ENCODE results near the gene MBP. TPM values are rescaled to one million over a fixed set of nuclear protein-coding genes. Genes with fewer than 3 reads are reported as not detected.
A peak's percentile ranks its signal among the peaks of the same experiment; 100 is the strongest.

The MBP gene
- total RNA-seq, 2 experiments from 2014 or later = 86.5 to 87.0 TPM

DNA sequence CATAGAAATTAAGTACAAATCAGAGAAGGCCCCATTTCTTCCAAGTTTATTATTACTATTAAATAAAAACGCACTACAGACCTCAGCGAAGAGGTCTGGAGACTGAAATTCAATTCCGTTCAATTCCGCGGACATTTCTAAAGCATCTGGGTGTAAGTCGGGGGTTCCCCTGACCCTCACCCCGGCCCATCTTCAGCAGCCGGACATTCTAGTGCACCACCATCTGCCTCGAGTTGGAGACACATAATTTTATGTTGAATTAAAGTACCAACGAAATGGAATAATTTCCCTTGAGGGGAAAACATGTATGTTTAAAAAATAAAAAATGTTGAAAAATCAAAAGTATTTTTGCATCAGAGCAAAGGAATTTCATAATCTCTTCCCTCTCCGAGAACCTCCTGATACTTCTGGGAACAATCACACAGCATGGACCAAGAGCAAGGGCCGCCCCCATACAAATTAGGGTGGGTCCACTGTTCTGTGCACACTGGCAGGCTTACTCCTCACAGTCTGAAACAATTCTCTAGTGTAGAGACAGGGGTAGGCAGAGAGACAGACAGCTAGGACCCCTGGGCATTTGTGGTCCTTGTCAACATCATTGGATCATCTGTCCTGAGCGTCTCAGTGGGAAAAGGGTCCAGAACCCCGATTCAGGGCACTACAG lies 29.3 kb downstream of the MBP start:
- POLR2A ChIA-PET = interaction anchor here (0.6 to 6.9 kb wide), 9 partner anchors 9 to 49 kb away, joined by 3 to 103 read pairs (median 4); partner anchors contain the start of gene MBP
- ATAC-seq (no peak), DNase-seq (no peak)
- CTCF ChIA-PET = interaction anchor here (0.7 to 2.9 kb wide), 4 partner anchors 21 to 108 kb away, joined by 3 to 22 read pairs (median 4); partner anchors contain the start of gene MBP
- Mint-ChIP-seq H3K4me1 (ENCODE audit: low read depth) (peaks cover 94% of the 10 kb centered on the region), H3K27ac (peak overlapping the region; percentile 96), H3K27me3 (ENCODE audit: low read depth) (no peaks in the 10 kb centered on the region), H3K36me3 (ENCODE audit: low read depth) (peaks cover 87% of the 10 kb centered on the region), H3K4me3 (peak overlapping the region; percentile 36), H3K9me3 (ENCODE audit: insufficient read depth) (peaks cover 13% of the 10 kb centered on the region)

DNA sequence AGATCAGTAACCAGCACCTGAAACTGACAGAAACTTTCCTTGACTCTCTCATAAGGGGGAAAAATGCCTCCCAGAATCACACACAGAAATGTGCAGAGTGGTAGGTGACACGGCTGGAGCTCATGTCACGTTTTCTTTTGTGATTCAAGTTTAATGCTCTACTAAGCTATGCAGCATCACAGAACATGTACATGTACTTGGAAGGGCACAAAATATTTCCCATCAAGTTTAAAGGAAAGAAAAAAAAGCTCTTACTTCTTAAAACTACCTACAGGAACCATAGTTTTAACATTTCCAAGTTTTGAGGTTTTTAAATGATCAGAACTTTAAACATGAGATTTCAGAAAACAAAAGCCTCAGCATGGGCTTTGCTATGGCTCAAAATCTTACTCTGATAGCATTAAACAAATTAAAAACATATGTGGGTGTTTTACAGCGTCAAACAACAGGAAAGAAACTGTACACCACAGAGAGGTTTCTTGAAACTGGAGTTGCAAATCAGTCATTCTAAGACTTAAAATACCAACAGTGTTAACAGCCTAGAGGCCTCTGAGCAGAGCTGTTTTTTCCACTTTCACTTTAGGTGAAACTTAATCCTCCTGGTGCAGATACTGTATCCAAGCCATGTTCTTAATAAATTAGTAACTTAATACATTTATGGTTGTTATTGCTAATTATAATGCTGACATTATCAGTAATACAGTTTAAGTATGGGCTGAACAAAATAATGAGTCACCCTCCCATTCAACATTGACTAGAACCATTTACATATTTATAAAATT lies 30.1 kb downstream of the MBP start:
- DNase-seq (peak; percentile 52), ATAC-seq (peak; percentile 73)
- H3K36me3 Mint-ChIP-seq (ENCODE audit: low read depth) = peaks cover 87% of the 10 kb centered on the region
- H3K27ac Mint-ChIP-seq = peak overlapping the region; percentile 96
- POLR2A ChIA-PET = interaction anchor here (0.9 to 6.9 kb wide), 18 partner anchors 9 to 50 kb away, joined by 3 to 103 read pairs (median 4); partner anchors contain the start of gene MBP
- H3K4me1 Mint-ChIP-seq (ENCODE audit: low read depth) = peaks cover 94% of the 10 kb centered on the region
- H3K4me3 Mint-ChIP-seq = peak overlapping the region; percentile 71
- CTCF ChIA-PET = interaction anchor here (0.6 to 2.9 kb wide), 15 partner anchors 13 to 401 kb away, joined by 3 to 22 read pairs (median 5); partner anchors contain the start of gene MBP
- H3K9me3 Mint-ChIP-seq (ENCODE audit: insufficient read depth) = peaks cover 11% of the 10 kb centered on the region
- H3K27me3 Mint-ChIP-seq (ENCODE audit: low read depth) = no peaks in the 10 kb centered on the region

DNA sequence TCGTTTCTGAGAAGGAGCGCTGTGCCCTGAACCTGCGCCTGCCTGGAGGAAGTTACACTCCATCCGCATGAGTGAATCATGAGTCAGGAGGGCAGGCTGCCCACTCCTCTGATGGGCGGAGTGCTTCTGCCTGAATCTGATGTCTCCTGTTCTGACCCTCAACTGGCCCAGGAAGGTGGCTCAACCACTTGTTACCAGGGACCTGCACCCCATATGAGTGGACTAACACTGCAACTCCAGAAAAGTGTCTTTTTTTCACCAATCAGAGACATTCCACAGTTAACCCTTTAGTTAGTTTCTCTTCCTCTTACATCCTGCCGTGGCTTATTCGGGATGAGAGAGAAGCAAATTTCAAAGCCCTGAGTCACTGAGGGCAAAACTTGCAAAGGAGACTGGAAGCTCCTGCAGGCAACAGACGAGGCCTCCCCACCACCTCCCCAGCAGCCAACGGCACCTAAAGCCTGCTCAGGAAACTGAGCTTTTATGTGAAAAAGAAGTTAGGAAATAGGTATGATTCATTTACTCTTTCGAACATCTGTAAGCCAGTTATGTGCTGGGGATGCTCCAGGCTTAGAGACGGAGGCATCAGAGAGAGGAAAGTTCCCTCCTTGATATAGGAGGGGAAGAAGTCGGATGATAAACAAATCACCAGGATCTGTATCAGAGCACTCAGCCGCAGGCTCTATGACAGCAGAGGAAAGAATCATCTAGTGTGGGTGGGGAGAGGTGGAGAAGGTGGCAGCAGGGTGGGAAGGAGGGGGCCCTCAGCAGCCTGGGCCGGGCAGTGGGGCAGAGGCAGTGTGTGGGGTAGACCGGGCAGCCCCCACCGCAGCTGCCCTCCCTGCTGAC lies 30.9 kb downstream of the MBP start:
- POLR2A ChIA-PET = interaction anchor here (0.7 to 6.9 kb wide), 19 partner anchors 10 to 242 kb away, joined by 3 to 103 read pairs (median 4); partner anchors contain the start of gene MBP
- CTCF ChIA-PET = interaction anchor here (0.6 to 2.9 kb wide), 12 partner anchors 14 to 402 kb away, joined by 3 to 22 read pairs (median 6); no protein-coding TSS in a partner anchor
- Mint-ChIP-seq H3K27me3 (ENCODE audit: low read depth) (no peaks in the 10 kb centered on the region), H3K4me1 (ENCODE audit: low read depth) (peaks cover 93% of the 10 kb centered on the region), H3K4me3 (peak overlapping the region; percentile 71), H3K9me3 (ENCODE audit: insufficient read depth) (peaks cover 5% of the 10 kb centered on the region), H3K36me3 (ENCODE audit: low read depth) (peaks cover 85% of the 10 kb centered on the region), H3K27ac (peak overlapping the region; percentile 96)
- ATAC-seq (peak; percentile 56), DNase-seq (peak; percentile 48)

DNA sequence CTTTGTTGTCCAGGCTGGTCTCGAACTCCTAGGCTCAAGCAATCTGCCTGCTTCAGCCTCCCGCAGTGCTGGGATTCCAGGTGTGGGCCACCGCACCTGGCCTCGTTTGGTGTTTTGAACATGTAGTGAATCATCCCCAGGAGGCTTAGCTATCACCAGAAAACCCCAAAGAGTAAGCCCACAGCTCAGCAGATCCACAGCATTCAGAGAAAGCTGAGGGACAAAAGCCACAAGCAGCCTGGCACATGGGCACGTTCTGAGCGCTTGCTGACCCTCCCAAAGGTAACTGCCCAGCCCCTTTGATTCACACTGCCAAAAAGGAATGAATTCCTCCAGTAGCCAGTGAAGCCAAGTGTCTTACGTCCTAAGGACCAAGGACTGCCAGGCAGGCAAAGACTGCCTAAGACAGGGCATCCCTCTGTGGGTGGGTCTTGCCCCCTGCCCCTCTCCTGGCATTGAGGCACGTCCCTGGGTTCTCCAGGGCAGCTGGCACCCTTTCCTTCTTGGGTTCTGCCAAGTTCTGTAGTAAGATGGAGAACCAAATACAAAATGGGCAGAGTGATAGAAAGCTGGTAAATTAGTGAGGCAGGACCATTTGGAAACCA lies 31.7 kb downstream of the MBP start:
- CTCF ChIA-PET = interaction anchor here (1.2 to 2.9 kb wide), 11 partner anchors 14 to 111 kb away, joined by 3 to 22 read pairs (median 6); no protein-coding TSS in a partner anchor
- POLR2A ChIA-PET = interaction anchor here (1.0 to 6.9 kb wide), 11 partner anchors 11 to 109 kb away, joined by 3 to 103 read pairs (median 5); partner anchors contain the start of gene MBP
- Mint-ChIP-seq H3K4me3 (peak overlapping the region; percentile 71), H3K36me3 (ENCODE audit: low read depth) (peaks cover 85% of the 10 kb centered on the region), H3K27ac (peak overlapping the region; percentile 96), H3K9me3 (ENCODE audit: insufficient read depth) (no peaks in the 10 kb centered on the region), H3K27me3 (ENCODE audit: low read depth) (no peaks in the 10 kb centered on the region), H3K4me1 (ENCODE audit: low read depth) (peaks cover 93% of the 10 kb centered on the region)
- ATAC-seq (no peak), DNase-seq (peak; percentile 34)

DNA sequence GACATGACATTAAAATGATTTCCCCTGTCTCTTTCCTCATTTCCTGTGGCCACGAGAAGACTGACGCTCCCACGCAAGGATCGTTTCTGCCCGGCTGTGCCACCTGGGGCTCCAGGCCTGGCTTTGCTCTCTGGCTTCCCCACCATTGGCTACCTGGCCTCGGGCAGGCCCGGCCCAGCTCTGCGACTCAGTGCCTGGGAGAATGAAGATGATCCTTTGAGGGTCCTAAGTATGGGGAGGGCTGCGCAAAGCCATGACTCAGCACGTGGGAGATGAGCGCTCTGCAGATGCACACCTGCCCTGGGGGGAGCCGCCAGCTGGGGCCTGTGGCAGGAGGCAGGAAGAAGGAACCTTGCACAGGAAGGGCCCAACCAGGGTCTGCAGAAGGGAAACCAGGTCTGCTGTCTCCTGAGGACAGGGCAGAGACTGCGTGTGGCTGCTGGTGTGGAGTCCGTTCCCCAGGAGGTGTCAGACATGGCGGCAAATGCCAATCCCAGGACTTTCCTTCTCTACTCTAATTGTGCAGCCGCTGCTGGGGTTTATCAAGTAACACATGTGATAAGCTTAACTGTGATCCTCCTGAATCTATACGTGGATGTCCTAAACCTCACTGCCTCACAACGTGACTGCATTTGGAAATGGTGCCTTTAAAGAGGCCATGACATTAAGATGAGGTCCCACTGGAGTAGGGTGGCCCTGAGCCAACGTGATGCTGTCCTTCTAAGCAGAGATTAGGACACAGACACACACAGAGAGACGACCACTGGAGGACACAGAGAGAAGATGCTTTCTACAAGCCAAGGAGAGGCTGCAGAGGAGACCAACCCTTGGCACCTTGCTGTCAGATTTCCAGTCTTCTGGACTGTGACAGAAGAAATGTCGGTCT lies 32.9 kb downstream of the MBP start:
- peak; percentile 55 for DNase-seq
- peaks cover 95% of the 10 kb centered on the region for H3K4me1 Mint-ChIP-seq (ENCODE audit: low read depth)
- H3K27me3 Mint-ChIP-seq (ENCODE audit: low read depth) = no peaks in the 10 kb centered on the region
- no peaks in the 10 kb centered on the region for H3K9me3 Mint-ChIP-seq (ENCODE audit: insufficient read depth)
- CTCF ChIA-PET = interaction anchor here (0.7 to 1.7 kb wide), 4 partner anchors 22 to 31 kb away, joined by 3 to 6 read pairs (median 4); no protein-coding TSS in a partner anchor
- H3K27ac Mint-ChIP-seq = peak overlapping the region; percentile 96
- peak; percentile 10 for ATAC-seq
- peaks cover 86% of the 10 kb centered on the region for H3K36me3 Mint-ChIP-seq (ENCODE audit: low read depth)
- peak overlapping the region; percentile 56 for H3K4me3 Mint-ChIP-seq
- POLR2A ChIA-PET = interaction anchor here (1.0 to 6.9 kb wide), 5 partner anchors 15 to 48 kb away, joined by 3 to 103 read pairs (median 36); partner anchors contain the start of gene MBP

DNA sequence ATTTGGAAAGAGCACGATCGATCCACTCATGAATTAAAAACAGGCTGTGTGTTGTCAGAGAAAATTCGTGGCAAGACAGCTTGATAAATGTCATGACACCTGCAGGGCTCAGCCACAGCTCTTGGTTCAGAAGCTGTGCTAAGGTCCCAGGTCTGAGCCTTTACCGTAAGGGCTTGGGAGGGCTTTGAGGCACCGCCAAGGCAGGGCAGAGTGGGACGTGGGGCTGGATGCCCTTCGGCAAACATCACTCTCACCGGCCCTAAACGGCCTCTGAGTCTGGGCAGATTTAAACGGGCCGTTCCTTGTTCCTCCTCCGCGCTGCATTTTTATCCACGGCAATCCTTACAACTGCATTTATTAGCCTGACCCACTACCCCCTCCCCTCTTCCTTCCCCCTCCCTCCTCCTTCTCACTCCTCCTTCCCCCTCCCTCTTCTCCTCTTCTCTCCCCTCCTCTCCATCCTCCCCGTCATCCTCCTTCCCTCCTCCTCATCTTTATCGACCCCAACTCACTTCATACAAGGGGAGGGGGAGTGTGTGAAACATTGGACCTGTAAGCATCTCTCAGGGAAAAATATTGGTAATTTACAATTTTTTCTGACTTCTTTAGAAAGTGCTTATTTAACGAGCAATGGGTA lies 33.9 kb downstream of the MBP start:
- Mint-ChIP-seq H3K4me3 (peak overlapping the region; percentile 56), H3K27me3 (ENCODE audit: low read depth) (no peaks in the 10 kb centered on the region), H3K36me3 (ENCODE audit: low read depth) (peaks cover 84% of the 10 kb centered on the region), H3K27ac (peak overlapping the region; percentile 96), H3K4me1 (ENCODE audit: low read depth) (peaks cover 94% of the 10 kb centered on the region), H3K9me3 (ENCODE audit: insufficient read depth) (no peaks in the 10 kb centered on the region)
- POLR2A ChIA-PET = interaction anchor here (1.3 to 6.9 kb wide), 4 partner anchors 24 to 33 kb away, joined by 3 to 103 read pairs (median 22); partner anchors contain the start of gene MBP
- ATAC-seq (no peak), DNase-seq (no peak)
- CTCF ChIA-PET = interaction anchor here (1.3 to 3.4 kb wide), 5 partner anchors 10 to 113 kb away, joined by 4 to 14 read pairs (median 6); no protein-coding TSS in a partner anchor

DNA sequence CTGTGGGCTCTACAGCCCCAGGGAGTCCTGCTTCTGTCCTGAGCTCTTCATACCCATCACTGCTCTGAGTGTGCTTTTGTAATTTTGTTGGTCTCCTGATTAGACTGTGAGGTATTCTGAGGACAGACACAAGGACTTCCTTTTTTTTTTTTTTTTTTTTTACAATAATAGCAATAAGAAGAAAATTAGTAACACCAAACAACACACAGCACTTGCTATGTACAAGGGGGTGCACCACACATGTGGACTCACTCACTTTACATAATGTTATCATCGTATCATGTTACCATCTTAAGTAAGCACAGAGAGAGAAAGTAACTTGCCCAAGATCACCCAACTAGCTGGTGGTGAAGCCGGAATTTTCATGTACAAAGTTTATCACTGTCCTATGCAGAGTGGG lies 34.6 kb downstream of the MBP start:
- peaks cover 92% of the 10 kb centered on the region for H3K4me1 Mint-ChIP-seq (ENCODE audit: low read depth)
- H3K4me3 Mint-ChIP-seq = no peak overlapping the region
- no peaks in the 10 kb centered on the region for H3K27me3 Mint-ChIP-seq (ENCODE audit: low read depth)
- H3K27ac Mint-ChIP-seq = peak overlapping the region; percentile 71
- H3K9me3 Mint-ChIP-seq (ENCODE audit: insufficient read depth) = no peaks in the 10 kb centered on the region
- CTCF ChIA-PET = interaction anchor here (0.9 to 3.4 kb wide), 7 partner anchors 10 to 114 kb away, joined by 3 to 14 read pairs (median 4); no protein-coding TSS in a partner anchor
- peaks cover 82% of the 10 kb centered on the region for H3K36me3 Mint-ChIP-seq (ENCODE audit: low read depth)
- POLR2A ChIA-PET = interaction anchor here (1.3 to 6.9 kb wide), 3 partner anchors 31 to 34 kb away, joined by 3 to 103 read pairs (median 9); partner anchors contain the start of gene MBP
- ATAC-seq (no peak), DNase-seq (no peak)

DNA sequence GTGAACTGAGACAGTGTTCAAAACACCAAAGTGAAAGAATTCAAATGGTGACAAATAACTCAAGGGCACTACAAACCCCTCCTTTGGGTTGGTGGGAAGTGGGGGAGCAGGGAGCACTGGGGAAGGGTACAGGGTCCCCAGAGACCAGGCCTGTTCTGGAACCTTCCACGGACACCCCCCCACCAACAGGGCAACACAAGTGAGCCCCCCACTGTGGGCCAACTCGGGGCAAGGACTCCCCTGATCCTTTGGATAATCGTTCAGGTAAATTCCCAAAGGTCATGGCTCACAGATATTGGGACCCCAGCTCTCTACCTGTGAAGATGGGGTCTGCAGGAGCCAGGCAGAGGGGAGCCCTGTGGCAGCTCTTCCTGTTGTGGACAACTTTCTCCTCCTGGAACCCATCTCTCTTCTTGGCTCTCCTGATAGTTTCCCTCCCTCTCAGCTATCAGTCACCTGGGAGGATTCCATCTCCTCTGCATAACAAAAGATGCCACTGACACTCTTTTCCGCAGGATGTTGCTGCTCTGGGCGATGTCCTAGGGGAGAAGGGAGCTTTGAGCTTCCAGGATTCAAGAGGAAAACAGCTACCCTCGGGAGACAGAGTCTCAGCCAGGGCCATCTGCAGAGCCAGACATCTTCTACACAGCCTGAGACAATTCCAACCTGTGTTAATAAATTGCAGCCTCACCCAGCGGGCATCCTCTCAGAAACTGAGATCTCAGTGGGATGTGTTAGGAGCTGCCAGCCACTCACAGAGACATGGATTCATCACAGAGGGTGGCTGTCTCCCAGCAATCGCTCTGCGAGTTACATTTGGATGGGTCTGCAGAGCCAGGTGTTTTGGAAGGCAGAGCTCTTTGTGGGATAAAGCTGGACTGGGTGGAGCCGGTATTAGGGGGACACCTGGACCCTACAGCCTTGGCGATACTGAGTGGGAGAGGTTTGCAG lies 35.4 kb downstream of the MBP start:
- POLR2A ChIA-PET = interaction anchor here (0.9 to 6.9 kb wide), 5 partner anchors 10 to 42 kb away, joined by 3 to 103 read pairs (median 5); partner anchors contain the start of gene MBP
- H3K9me3 Mint-ChIP-seq (ENCODE audit: insufficient read depth) = no peaks in the 10 kb centered on the region

More for the DNA sequence above, 35.4 kb downstream of the MBP start:
- Mint-ChIP-seq H3K4me1 (ENCODE audit: low read depth) (peaks cover 94% of the 10 kb centered on the region), H3K27ac (peak overlapping the region; percentile 47), H3K27me3 (ENCODE audit: low read depth) (no peaks in the 10 kb centered on the region), H3K36me3 (ENCODE audit: low read depth) (peaks cover 89% of the 10 kb centered on the region), H3K4me3 (no peak overlapping the region)
- ATAC-seq (no peak), DNase-seq (no peak)
- CTCF ChIA-PET = interaction anchor here (0.9 to 3.4 kb wide), 11 partner anchors 11 to 115 kb away, joined by 3 to 14 read pairs (median 4); no protein-coding TSS in a partner anchor
